ENCODE results near the gene PTH2.

DNA sequence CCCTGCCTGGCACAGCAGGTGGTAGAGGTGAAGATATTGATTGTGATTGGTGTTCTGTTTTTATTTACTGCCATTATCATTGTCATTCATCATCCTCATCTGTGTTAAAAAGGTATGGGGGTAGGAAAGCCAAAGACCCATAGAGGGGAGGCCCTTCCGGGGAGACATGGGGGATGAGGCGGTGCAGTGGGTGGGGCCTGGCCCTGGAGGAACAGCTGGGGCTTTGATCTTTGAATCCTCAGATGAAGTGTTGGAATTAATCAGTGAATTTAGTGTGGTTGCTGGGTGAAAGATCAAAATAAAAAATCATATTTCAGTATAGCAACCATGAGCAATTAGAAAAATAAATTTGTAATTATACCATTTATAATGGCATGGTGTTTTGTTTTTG lies 7.4 kb downstream of the PTH2 start:
- TF ChIP-seq CTCF (IDR thresholded peaks at IDR 0.05) = no peak
- no peak for TF ChIP-seq POLR2A (IDR thresholded peaks at IDR 0.05)
- TF ChIP-seq EP300 (IDR thresholded peaks at IDR 0.05) = no peak
